Gastroesophageal sphincter (tissue), 4 donors: ENCODE results near the gene MTUS2. TPM values are rescaled to one million over a fixed set of nuclear protein-coding genes. Genes with fewer than 3 reads are reported as not detected.

ENCODE experiments used
- ATAC-seq: fragments of 150-250 bp; one replicate; pipeline ENCODE4 v1.9.1; 2016; ENCODE audit warnings: mild to moderate bottlenecking, moderate library complexity
- H3K27ac ChIP-seq, 4 donors: fragments of 200-600 bp; sonication (generic) in 3 of 4; 1 replicate in 3 of 4; 2 replicates in 1 of 4; pipeline ENCODE4 v1.5.1; 2016 to 2019
- H3K27me3 ChIP-seq: fragments of 200-600 bp; sonication (generic); one replicate; pipeline ENCODE4 v1.5.1; 2019
- H3K36me3 ChIP-seq, 2 donors: fragments of 200-600 bp; sonication (generic); one replicate each; pipeline ENCODE4 v1.5.1; 2019; ENCODE audit warnings: control low read depth in 1 of 2
- H3K4me1 ChIP-seq, 3 donors: fragments of 200-600 bp; sonication (generic); 1 replicate in 2 of 3; 2 replicates in 1 of 3; pipeline ENCODE4 v1.5.1; 2016 to 2019; ENCODE audit warnings: control low read depth in 2 of 3
- H3K4me3 ChIP-seq, 2 donors: fragments of 200-600 bp; sonication (generic); one replicate each; pipeline ENCODE4 v1.5.1; 2019; ENCODE audit warnings: mild to moderate bottlenecking in 1 of 2, moderate library complexity in 1 of 2
- H3K9me3 ChIP-seq, 3 donors: fragments of 200-600 bp; sonication (generic); one replicate each; pipeline ENCODE4 v1.5.1; 2017 to 2019; ENCODE audit warnings: control low read depth in 2 of 3
- CTCF ChIP-seq, 4 experiments: fragments of 200-600 bp in 2 of 4; fragments of 450-650 bp in 2 of 4; sonication (generic) in 1 of 4; IDR thresholded peaks; one replicate each; pipeline ENCODE4 v1.5.1; 2017 to 2019; ENCODE audit warnings: antibody characterized with exemption in 4 of 4, mild to moderate bottlenecking in 2 of 4, moderate library complexity in 2 of 4
- EP300 ChIP-seq: sonication (generic); formaldehyde crosslinking; IDR thresholded peaks from one replicate; pipeline ENCODE4 v1.6.1; 2017; ENCODE audit warnings: antibody characterized with exemption, mild to moderate bottlenecking
- POLR2A ChIP-seq, 2 donors: fragments of 450-650 bp; IDR thresholded peaks; one replicate each; pipeline ENCODE4 v1.6.1; 2017; ENCODE audit warnings: antibody characterized with exemption in 2 of 2, mild to moderate bottlenecking in 2 of 2, moderate library complexity in 1 of 2
- POLR2AphosphoS5 ChIP-seq: sonication (generic); formaldehyde crosslinking; IDR thresholded peaks from one replicate; pipeline ENCODE4 v1.6.1; 2017; ENCODE audit warnings: antibody characterized with exemption
- WGBS, 2 donors: methylation state at CpG; one replicate each; pipeline ENCODE4 v1.1.5; 2018; ENCODE audit warnings: low coverage in 1 of 2; 5-methylcytosine and 5-hydroxymethylcytosine counted together
- total RNA-seq, 4 donors: library from RNA; depleted of rRNA; stranded (reverse); fragments of >200 nt; gene quantifications; one replicate each; pipeline ENCODE4 v1.1.0, GENCODE V29; 2016

Gene MTUS2
- total RNA-seq, 4 donors from 2014 or later, result 0.67 to 36.7 (median 18.4) TPM

DNA sequence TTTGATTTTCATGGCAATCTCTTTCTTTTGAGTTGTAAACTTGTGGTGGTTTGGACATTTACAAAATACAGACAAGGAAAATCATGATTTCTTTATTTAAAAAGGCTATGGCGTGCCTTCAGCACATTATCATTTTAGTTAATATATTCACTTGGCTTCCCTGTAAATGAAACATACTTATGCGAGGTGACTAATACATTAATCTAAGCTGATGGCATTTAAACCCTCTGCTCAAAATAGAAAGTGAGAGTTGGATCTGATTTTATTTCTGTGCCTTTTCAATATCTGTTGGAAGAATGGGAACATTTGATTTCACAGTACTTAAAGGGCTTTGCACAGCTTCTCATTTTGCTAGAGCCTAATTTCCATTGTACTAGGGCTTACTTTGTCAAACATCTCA is 289.8 kb downstream of the MTUS2 start:
- WGBS, 2 donors, result 31 to 42% methylated on average over 2 of the region's 2 CpGs
- TF ChIP-seq POLR2AphosphoS5 (no peak), EP300 (no peak), CTCF (IDR thresholded peaks at IDR 0.05) (no peak), POLR2A (IDR thresholded peaks at IDR 0.05) (no peak)
- no peak for ATAC-seq
- Histone ChIP-seq H3K27me3 (no peaks in the 10 kb centered on the region), H3K36me3 (no peaks in the 10 kb centered on the region), H3K27ac (no peak overlapping the region), H3K9me3 (no peaks in the 10 kb centered on the region), H3K4me1 (peaks cover 0 to 24% (median 0%) of the 10 kb centered on the region in 3 donors), H3K4me3 (no peak overlapping the region)

- 88 to 94% methylated on average over 2 of the region's 2 CpGs for WGBS, 2 donors
- no peaks in the 10 kb centered on the region for H3K36me3 ChIP-seq
- no peak overlapping the region for H3K4me3 ChIP-seq
- no peak overlapping the region for H3K27ac ChIP-seq
- H3K27me3 ChIP-seq, result no peaks in the 10 kb centered on the region
- no peak for ATAC-seq
- TF ChIP-seq POLR2A (IDR thresholded peaks at IDR 0.05) (no peak), POLR2AphosphoS5 (no peak), CTCF (IDR thresholded peaks at IDR 0.05) (no peak), EP300 (no peak)
- H3K9me3 ChIP-seq, result no peaks in the 10 kb centered on the region
- peaks cover 0 to 24% (median 0%) of the 10 kb centered on the region in 3 donors for H3K4me1 ChIP-seq
Observed at GRCh38 chr13:29111446-29111845, 291.3 kb downstream of the MTUS2 start.

- 90 to 100% methylated on average over 1 of the region's 1 CpG for WGBS, 2 donors
- H3K27ac ChIP-seq, result no peak overlapping the region
- H3K36me3 ChIP-seq, result no peaks in the 10 kb centered on the region
- TF ChIP-seq POLR2A (IDR thresholded peaks at IDR 0.05) (no peak), CTCF (IDR thresholded peaks at IDR 0.05) (no peak), POLR2AphosphoS5 (no peak), EP300 (no peak)
- no peak overlapping the region for H3K4me3 ChIP-seq
- H3K4me1 ChIP-seq, result peaks cover 0 to 6% (median 0%) of the 10 kb centered on the region in 3 donors
- ATAC-seq, result no peak
- no peaks in the 10 kb centered on the region for H3K9me3 ChIP-seq
- H3K27me3 ChIP-seq, result no peaks in the 10 kb centered on the region
Observed at GRCh38 chr13:29115842-29116241, 295.7 kb downstream of the MTUS2 start.

DNA sequence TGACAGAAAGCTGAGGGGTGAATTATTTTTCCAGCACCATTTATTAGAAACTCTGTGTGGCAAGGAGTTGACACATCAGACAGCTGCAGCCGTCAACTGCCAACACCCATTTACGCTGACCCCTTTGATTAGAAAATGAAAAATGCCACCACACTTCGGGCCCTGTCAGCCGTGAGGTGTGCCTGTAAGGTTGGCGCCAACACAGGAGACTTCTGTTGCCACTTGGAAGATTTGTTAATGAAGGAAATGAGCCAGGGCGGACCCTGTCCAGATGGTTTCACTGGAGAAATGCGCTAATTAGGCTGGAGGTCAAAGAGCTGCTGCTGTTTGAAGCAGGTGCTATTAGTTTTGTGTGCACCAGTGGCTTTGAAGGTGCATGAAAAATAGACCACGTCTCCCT is 297.5 kb downstream of the MTUS2 start:
- Histone ChIP-seq H3K4me3 (no peak overlapping the region), H3K4me1 (no peaks in the 10 kb centered on the region), H3K27ac (no peak overlapping the region), H3K9me3 (no peaks in the 10 kb centered on the region), H3K36me3 (no peaks in the 10 kb centered on the region), H3K27me3 (no peaks in the 10 kb centered on the region)
- TF ChIP-seq EP300, result no peak
- no peak for TF ChIP-seq POLR2A (IDR thresholded peaks at IDR 0.05)
- no peak for TF ChIP-seq POLR2AphosphoS5
- no peak for TF ChIP-seq CTCF (IDR thresholded peaks at IDR 0.05)
- 75 to 97% methylated on average over 4 to 5 of the region's 8 CpGs for WGBS, 2 donors
- ATAC-seq, result no peak

- Histone ChIP-seq H3K36me3 (no peaks in the 10 kb centered on the region), H3K27me3 (no peaks in the 10 kb centered on the region), H3K27ac (no peak overlapping the region), H3K4me1 (no peaks in the 10 kb centered on the region), H3K9me3 (no peaks in the 10 kb centered on the region), H3K4me3 (no peak overlapping the region)
- WGBS, 2 donors, result 71% methylated on average over 1 of the region's 1 CpG; no CpG with 5 or more reads in 1 of the 2 donors
- no peak for ATAC-seq
- no peak for TF ChIP-seq POLR2AphosphoS5
- no peak for TF ChIP-seq POLR2A (IDR thresholded peaks at IDR 0.05)
- no peak for TF ChIP-seq CTCF (IDR thresholded peaks at IDR 0.05)
- TF ChIP-seq EP300, result no peak
Observed at GRCh38 chr13:29118471-29118870, 298.3 kb downstream of the MTUS2 start.
